Keratinocyte (primary cell): ENCODE data around the gene LHFPL2.

Experiments used
- CTCF ChIP-seq, 3 experiments: IDR thresholded peaks in 1 of 3; conservative IDR thresholded peaks in 1 of 3; optimal IDR thresholded peaks in 1 of 3; 2 replicates in 2 of 3; 3 replicates in 1 of 3; pipeline versions ENCODE3 to v1.5.1; 2011; ENCODE audit warnings: low read length in 3 of 3, mild to moderate bottlenecking in 3 of 3, moderate library complexity in 2 of 3, control low read depth in 1 of 3, inconsistent platforms in 1 of 3; ENCODE audit not compliant: insufficient read depth in 2 of 3; ENCODE audit errors: extremely low read depth in 1 of 3
- EZH2 ChIP-seq: IDR thresholded peaks from one replicate; pipeline ENCODE4 v1.6.1; 2012; ENCODE audit warnings: inconsistent platforms, mild to moderate bottlenecking, low read length, moderate library complexity

- TF ChIP-seq CTCF (optimal IDR thresholded peaks at IDR 0.05 in 1 of 3, IDR thresholded peaks at IDR 0.05 in 1 of 3, conservative IDR thresholded peaks at IDR 0.05 in 1 of 3; ENCODE audit: extremely low read depth in 1 of 3, insufficient read depth in 2 of 3, low read length in 3 of 3) (no peak), EZH2 (no peak)
Observed at GRCh38 chr5:78543916-78544315, 104.7 kb downstream of the LHFPL2 start.
